Measurements from ENCODE around the gene ILF2. TPM values are rescaled to one million over a fixed set of nuclear protein-coding genes. Genes with fewer than 3 reads are reported as not detected.

The ILF2 gene
- total and polyA plus RNA-seq, 2 of the 13 experiments (the other 11 are each of a cell fraction or from before 2014, with no cell fraction given): 292 to 366 TPM

DNA sequence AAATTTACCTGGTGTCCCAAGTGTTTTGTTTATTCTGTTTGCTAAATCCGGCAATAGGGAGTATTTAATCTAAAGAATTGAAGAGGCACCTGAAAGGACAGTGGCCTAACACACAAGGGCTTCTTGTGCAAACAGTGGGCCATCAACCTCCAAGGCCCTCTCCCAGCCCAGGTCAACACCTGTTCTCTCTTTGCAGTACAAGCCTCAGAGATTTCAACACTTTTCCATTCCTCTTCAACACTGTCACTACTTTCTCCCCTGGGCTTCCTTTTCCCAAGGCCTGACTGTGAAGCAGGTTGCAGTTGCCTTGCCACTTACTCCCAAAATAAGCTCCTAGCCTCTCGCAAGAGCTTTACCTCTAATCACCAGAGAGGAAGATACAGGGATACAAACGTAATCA is 15.5 kb downstream of the ILF2 start (continued):
- no peak for TF ChIP-seq SOX6 (IDR thresholded peaks at IDR 0.05)
- TF ChIP-seq SOX6 (CRISPR knock-in tag; IDR thresholded peaks at IDR 0.05): peak; percentile 34; the same call in 1 of the 2 replicates
- TF ChIP-seq CEBPG (CRISPR knock-in tag; IDR thresholded peaks at IDR 0.05): peak; percentile 54
- no peak for TF ChIP-seq FOXA1 (IDR thresholded peaks at IDR 0.05)
- peak; percentile 24; the same call in 1 of the 2 replicates for TF ChIP-seq FOXA1 (CRISPR knock-in tag; IDR thresholded peaks at IDR 0.05)
- peak; percentile 33; the same call in 1 of the 2 replicates for TF ChIP-seq ZNF644 (CRISPR knock-in tag; IDR thresholded peaks at IDR 0.05; ENCODE audit: low read depth)
- TF ChIP-seq, protein P1, sequence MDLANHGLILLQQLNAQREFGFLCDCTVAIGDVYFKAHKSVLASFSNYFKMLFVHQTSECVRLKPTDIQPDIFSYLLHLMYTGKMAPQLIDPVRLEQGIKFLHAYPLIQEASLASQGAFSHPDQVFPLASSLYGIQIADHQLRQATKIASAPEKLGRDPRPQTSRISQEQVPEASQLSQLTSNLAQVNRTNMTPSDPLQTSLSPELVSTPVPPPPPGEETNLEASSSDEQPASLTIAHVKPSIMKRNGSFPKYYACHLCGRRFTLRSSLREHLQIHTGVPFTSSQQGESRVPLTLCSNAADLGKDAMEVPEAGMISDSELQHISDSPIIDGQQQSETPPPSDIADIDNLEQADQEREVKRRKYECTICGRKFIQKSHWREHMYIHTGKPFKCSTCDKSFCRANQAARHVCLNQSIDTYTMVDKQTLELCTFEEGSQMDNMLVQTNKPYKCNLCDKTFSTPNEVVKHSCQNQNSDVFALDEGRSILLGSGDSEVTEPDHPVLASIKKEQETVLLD (CRISPR knock-in tag; IDR thresholded peaks at IDR 0.05; ENCODE audit: low read depth): no peak
- peak; percentile 12; the same call in 1 of the 2 replicates for TF ChIP-seq ZFY (CRISPR knock-in tag; IDR thresholded peaks at IDR 0.05)
- TF ChIP-seq CEBPB (IDR thresholded peaks at IDR 0.05; ENCODE audit: borderline replicate concordance, low read depth, low read length): peak; percentile 44; the same call in 1 of the 2 replicates
- TF ChIP-seq, protein P2, sequence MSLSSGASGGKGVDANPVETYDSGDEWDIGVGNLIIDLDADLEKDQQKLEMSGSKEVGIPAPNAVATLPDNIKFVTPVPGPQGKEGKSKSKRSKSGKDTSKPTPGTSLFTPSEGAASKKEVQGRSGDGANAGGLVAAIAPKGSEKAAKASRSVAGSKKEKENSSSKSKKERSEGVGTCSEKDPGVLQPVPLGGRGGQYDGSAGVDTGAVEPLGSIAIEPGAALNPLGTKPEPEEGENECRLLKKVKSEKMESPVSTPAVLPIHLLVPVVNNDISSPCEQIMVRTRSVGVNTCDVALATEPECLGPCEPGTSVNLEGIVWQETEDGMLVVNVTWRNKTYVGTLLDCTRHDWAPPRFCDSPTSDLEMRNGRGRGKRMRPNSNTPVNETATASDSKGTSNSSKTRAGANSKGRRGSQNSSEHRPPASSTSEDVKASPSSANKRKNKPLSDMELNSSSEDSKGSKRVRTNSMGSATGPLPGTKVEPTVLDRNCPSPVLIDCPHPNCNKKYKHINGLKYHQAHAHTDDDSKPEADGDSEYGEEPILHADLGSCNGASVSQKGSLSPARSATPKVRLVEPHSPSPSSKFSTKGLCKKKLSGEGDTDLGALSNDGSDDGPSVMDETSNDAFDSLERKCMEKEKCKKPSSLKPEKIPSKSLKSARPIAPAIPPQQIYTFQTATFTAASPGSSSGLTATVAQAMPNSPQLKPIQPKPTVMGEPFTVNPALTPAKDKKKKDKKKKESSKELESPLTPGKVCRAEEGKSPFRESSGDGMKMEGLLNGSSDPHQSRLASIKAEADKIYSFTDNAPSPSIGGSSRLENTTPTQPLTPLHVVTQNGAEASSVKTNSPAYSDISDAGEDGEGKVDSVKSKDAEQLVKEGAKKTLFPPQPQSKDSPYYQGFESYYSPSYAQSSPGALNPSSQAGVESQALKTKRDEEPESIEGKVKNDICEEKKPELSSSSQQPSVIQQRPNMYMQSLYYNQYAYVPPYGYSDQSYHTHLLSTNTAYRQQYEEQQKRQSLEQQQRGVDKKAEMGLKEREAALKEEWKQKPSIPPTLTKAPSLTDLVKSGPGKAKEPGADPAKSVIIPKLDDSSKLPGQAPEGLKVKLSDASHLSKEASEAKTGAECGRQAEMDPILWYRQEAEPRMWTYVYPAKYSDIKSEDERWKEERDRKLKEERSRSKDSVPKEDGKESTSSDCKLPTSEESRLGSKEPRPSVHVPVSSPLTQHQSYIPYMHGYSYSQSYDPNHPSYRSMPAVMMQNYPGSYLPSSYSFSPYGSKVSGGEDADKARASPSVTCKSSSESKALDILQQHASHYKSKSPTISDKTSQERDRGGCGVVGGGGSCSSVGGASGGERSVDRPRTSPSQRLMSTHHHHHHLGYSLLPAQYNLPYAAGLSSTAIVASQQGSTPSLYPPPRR (CRISPR knock-in tag; IDR thresholded peaks at IDR 0.05; ENCODE audit: borderline replicate concordance): 0 out of 2 replicates have a peak, but pooled peaks have one; percentile 33
- TF ChIP-seq ZNF205 (CRISPR knock-in tag; IDR thresholded peaks at IDR 0.05): 0 out of 2 replicates have a peak, but pooled peaks have one; percentile 28
- peak; percentile 66 for TF ChIP-seq ZFX (CRISPR knock-in tag; IDR thresholded peaks at IDR 0.05; ENCODE audit: low read depth)
- TF ChIP-seq, protein P3, sequence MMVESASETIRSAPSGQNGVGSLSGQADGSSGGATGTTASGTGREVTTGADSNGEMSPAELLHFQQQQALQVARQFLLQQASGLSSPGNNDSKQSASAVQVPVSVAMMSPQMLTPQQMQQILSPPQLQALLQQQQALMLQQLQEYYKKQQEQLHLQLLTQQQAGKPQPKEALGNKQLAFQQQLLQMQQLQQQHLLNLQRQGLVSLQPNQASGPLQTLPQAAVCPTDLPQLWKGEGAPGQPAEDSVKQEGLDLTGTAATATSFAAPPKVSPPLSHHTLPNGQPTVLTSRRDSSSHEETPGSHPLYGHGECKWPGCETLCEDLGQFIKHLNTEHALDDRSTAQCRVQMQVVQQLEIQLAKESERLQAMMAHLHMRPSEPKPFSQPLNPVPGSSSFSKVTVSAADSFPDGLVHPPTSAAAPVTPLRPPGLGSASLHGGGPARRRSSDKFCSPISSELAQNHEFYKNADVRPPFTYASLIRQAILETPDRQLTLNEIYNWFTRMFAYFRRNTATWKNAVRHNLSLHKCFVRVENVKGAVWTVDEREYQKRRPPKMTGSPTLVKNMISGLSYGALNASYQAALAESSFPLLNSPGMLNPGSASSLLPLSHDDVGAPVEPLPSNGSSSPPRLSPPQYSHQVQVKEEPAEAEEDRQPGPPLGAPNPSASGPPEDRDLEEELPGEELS (CRISPR knock-in tag; IDR thresholded peaks at IDR 0.05): 0 out of 2 replicates have a peak, but pooled peaks have one; percentile 12
- peak; percentile 41; the same call in 1 of the 2 replicates for TF ChIP-seq SAP130 (CRISPR knock-in tag; IDR thresholded peaks at IDR 0.05; ENCODE audit: low read depth)
- TF ChIP-seq THAP11 (CRISPR knock-in tag; IDR thresholded peaks at IDR 0.05): 0 out of 2 replicates have a peak, but pooled peaks have one; percentile 44
- no peak for TF ChIP-seq SOX13 (IDR thresholded peaks at IDR 0.05)
- TF ChIP-seq SOX13 (CRISPR knock-in tag; conservative IDR thresholded peaks at IDR 0.05 in 1 of 2, IDR thresholded peaks at IDR 0.05 in 1 of 2): peak in 1 of 2 experiments; percentile 18; a peak in 1 of 4 replicates
- 0 out of 2 replicates have a peak, but pooled peaks have one; percentile 14 for TF ChIP-seq NR2F6 (IDR thresholded peaks at IDR 0.05)
- peak; percentile 26; the same call in 1 of the 2 replicates for TF ChIP-seq NR2F6 (CRISPR knock-in tag; IDR thresholded peaks at IDR 0.05)
